OCI-LY7 (cell line): ENCODE results near the gene FMNL2.

Experiments
- CTCF ChIP-seq: fragments of 200-600 bp; sonication (generic); conservative IDR thresholded peaks from 2 replicates; pipeline ENCODE4 v1.5.1; 2014; ENCODE audit warnings: mild to moderate bottlenecking, antibody characterized with exemption, low read length, moderate library complexity, mixed read lengths
- EZH2phosphoT487 ChIP-seq: fragments of 200-600 bp; sonication (generic); IDR thresholded peaks from 2 replicates; pipeline ENCODE4 v1.6.1; 2018; ENCODE audit warnings: low read depth, borderline replicate concordance, mild to moderate bottlenecking, mixed run types, antibody characterized with exemption, low read length, moderate library complexity, mixed read lengths

- no peak for TF ChIP-seq CTCF
- TF ChIP-seq EZH2phosphoT487, result no peak
These were observed 108.8 kb downstream of the FMNL2 start for GRCh38 chr2:152443771-152444170.
